CD14-positive monocyte (primary cell): ENCODE measurements around the gene COL13A1. TPM values are rescaled to one million over a fixed set of nuclear protein-coding genes. Genes with fewer than 3 reads are reported as not detected.

ENCODE experiments used
- DNase-seq, 3 donors: peaks; one replicate each; pipeline ENCODE4 v3.0.0-alpha.2; 2011 to 2022
- H2AFZ ChIP-seq: 2 replicates; pipeline ENCODE4 v1.6.0; 2012; ENCODE audit warnings: mild to moderate bottlenecking, low read depth, low read length, inconsistent platforms; ENCODE audit not compliant: insufficient read depth, poor library complexity, severe bottlenecking
- H3K27ac ChIP-seq, 2 donors: 1 replicate in 1 of 2; 2 replicates in 1 of 2; pipeline ENCODE4 v1.5.1; 2012 to 2013; ENCODE audit warnings: low read length in 2 of 2, control low read depth in 1 of 2, inconsistent platforms in 1 of 2, low read depth in 1 of 2, mild to moderate bottlenecking in 1 of 2
- H3K27me3 ChIP-seq, 2 donors: one replicate each; pipeline versions ENCODE4 v1.6.0 to v1.6.1; 2011 to 2013; ENCODE audit warnings: low read length in 2 of 2; ENCODE audit not compliant: control insufficient read depth in 2 of 2, insufficient read depth in 2 of 2
- H3K36me3 ChIP-seq, 2 donors: replicated peaks in 1 of 2; 1 replicate in 1 of 2; 2 replicates in 1 of 2; pipeline versions ENCODE4 v1.5.1 to v1.6.1; 2012 to 2013; ENCODE audit warnings: low read length in 2 of 2, control low read depth in 1 of 2, inconsistent platforms in 1 of 2, mild to moderate bottlenecking in 1 of 2; ENCODE audit not compliant: insufficient read depth in 2 of 2, control insufficient read depth in 1 of 2
- H3K4me1 ChIP-seq, 2 donors: 1 replicate in 1 of 2; 2 replicates in 1 of 2; pipeline versions ENCODE4 v1.5.1 to v1.6.1; 2012 to 2013; ENCODE audit warnings: low read length in 2 of 2, control low read depth in 1 of 2, inconsistent platforms in 1 of 2, mild to moderate bottlenecking in 1 of 2, moderate library complexity in 1 of 2; ENCODE audit not compliant: insufficient read depth in 2 of 2, control insufficient read depth in 1 of 2
- H3K4me2 ChIP-seq: replicated peaks from 2 replicates; pipeline ENCODE3; 2012; ENCODE audit warnings: low read length, moderate library complexity, mild to moderate bottlenecking; ENCODE audit not compliant: poor library complexity, severe bottlenecking; ENCODE audit errors: extremely low read depth
- H3K4me3 ChIP-seq, 3 experiments: fragments of 200-600 bp in 1 of 3; sonication (generic) in 1 of 3; replicated peaks in 1 of 3; 1 replicate in 2 of 3; 2 replicates in 1 of 3; pipeline ENCODE4 v1.5.1; 2011 to 2013; ENCODE audit warnings: low read length in 3 of 3, mild to moderate bottlenecking in 3 of 3, control low read depth in 2 of 3, low read depth in 2 of 3, inconsistent platforms in 1 of 3, moderate library complexity in 1 of 3
- H3K79me2 ChIP-seq: 2 replicates; pipeline ENCODE4 v1.6.0; 2012; ENCODE audit warnings: mild to moderate bottlenecking, control low read depth, inconsistent platforms, low read length, moderate library complexity; ENCODE audit not compliant: insufficient read depth
- H3K9ac ChIP-seq: 2 replicates; pipeline ENCODE4 v1.6.0; 2017; ENCODE audit warnings: low read length, mild to moderate bottlenecking; ENCODE audit not compliant: insufficient read depth, poor library complexity, severe bottlenecking
- H3K9me3 ChIP-seq, 2 donors: replicated peaks in 1 of 2; 1 replicate in 1 of 2; 2 replicates in 1 of 2; pipeline versions ENCODE4 v1.5.1 to v1.6.1; 2012 to 2013; ENCODE audit warnings: low read length in 2 of 2, control low read depth in 1 of 2; ENCODE audit not compliant: control insufficient read depth in 1 of 2, insufficient read depth in 1 of 2
- H4K20me1 ChIP-seq: 2 replicates; pipeline ENCODE4 v1.6.0; 2012; ENCODE audit warnings: mild to moderate bottlenecking, low read length, control low read depth, moderate library complexity; ENCODE audit not compliant: insufficient read depth
- H3K27ac Mint-ChIP-seq, 7 donors: one replicate each; pipeline ENCODE4 v1.8.0; 2020; ENCODE audit warnings: mild to moderate bottlenecking in 7 of 7, mixed read lengths in 7 of 7, moderate library complexity in 6 of 7, inconsistent platforms in 2 of 7
- H3K27me3 Mint-ChIP-seq, 3 donors: one replicate each; pipeline ENCODE4 v1.8.0; 2021 to 2022; ENCODE audit warnings: low read depth in 3 of 3, mild to moderate bottlenecking in 3 of 3, mixed read lengths in 3 of 3, moderate library complexity in 3 of 3, inconsistent platforms in 1 of 3
- H3K36me3 Mint-ChIP-seq, 2 donors: one replicate each; pipeline ENCODE4 v1.8.0; 2020; ENCODE audit warnings: mixed read lengths in 2 of 2, inconsistent platforms in 1 of 2, mild to moderate bottlenecking in 1 of 2
- H3K4me1 Mint-ChIP-seq: one replicate; pipeline ENCODE4 v1.8.0; 2020; ENCODE audit warnings: mild to moderate bottlenecking, mixed read lengths
- H3K4me3 Mint-ChIP-seq, 2 donors: one replicate each; pipeline ENCODE4 v1.8.0; 2020; ENCODE audit warnings: mild to moderate bottlenecking in 2 of 2, mixed read lengths in 2 of 2, moderate library complexity in 1 of 2
- H3K9me3 Mint-ChIP-seq, 7 donors: one replicate each; pipeline ENCODE4 v1.8.0; 2020 to 2022; ENCODE audit warnings: mixed read lengths in 7 of 7, mild to moderate bottlenecking in 6 of 7, moderate library complexity in 6 of 7, inconsistent platforms in 2 of 7
- CTCF ChIP-seq: fragments of 200-600 bp; IDR thresholded peaks from one replicate; pipeline ENCODE4 v1.8.0; 2022; ENCODE audit warnings: antibody characterized with exemption, mild to moderate bottlenecking
- WGBS: methylation state at CpG from one replicate; pipeline ENCODE4 v1.1.5; 2013; ENCODE audit warnings: missing lambda C conversion rate; ENCODE audit not compliant: insufficient coverage; 5-methylcytosine and 5-hydroxymethylcytosine counted together
- intact Hi-C, 2 donors: fragments of 100-400 bp; cut with micrococcal nuclease; formaldehyde crosslinking; loops; one replicate each; pipeline versions ENCODE4 v1.15.0 to v1.15.1; 2023
- polyA plus RNA-seq, 3 donors: library from polyadenylated mRNA; depleted of rRNA in 1 of 3; unstranded in 2 of 3; stranded (reverse) in 1 of 3; fragments of 300-500 nt in 2 of 3; fragments of >200 nt in 1 of 3; fragmentation: Illumina TruSeq in 2 of 3; gene quantifications; 1 replicate in 2 of 3; 2 replicates in 1 of 3; pipeline ENCODE4 v1.2.3, GENCODE V29; 2012 to 2021

Gene COL13A1
- polyA plus RNA-seq, 3 donors = not detected

- H3K9me3 Mint-ChIP-seq = peaks cover 0 to 6% (median 0%) of the 10 kb centered on the region in 7 donors
- Histone ChIP-seq H3K27ac (no peak overlapping the region), H3K36me3 (no peaks in the 10 kb centered on the region), H3K4me2 (no peak overlapping the region), H3K4me3 (no peak overlapping the region), H3K9me3 (no peaks in the 10 kb centered on the region), H3K27me3 (peaks cover 1% of the 10 kb centered on the region in 2 donors), H3K4me1 (no peaks in the 10 kb centered on the region), H2AFZ (no peak overlapping the region), H4K20me1 (no peaks in the 10 kb centered on the region), H3K79me2 (no peaks in the 10 kb centered on the region), H3K9ac (no peak overlapping the region)
- H3K27ac Mint-ChIP-seq = no peak overlapping the region
- H3K4me1 Mint-ChIP-seq = no peaks in the 10 kb centered on the region
- H3K36me3 Mint-ChIP-seq = no peaks in the 10 kb centered on the region
- TF ChIP-seq CTCF = no peak
- H3K4me3 Mint-ChIP-seq = no peak overlapping the region
- H3K27me3 Mint-ChIP-seq = peaks cover 6 to 16% (median 10%) of the 10 kb centered on the region in 3 donors
- intact Hi-C loops = no loop called here
- WGBS = no CpG with 5 or more reads among the region's 1 CpG
- DNase-seq = no peak
These were observed 7.6 kb downstream of the COL13A1 start for GRCh38 chr10:69809318-69809717.

GRCh38 chr10:69810097-69810496, 8.4 kb downstream of the COL13A1 start:
- intact Hi-C loops = no loop called here
- Histone ChIP-seq H3K27ac (no peak overlapping the region), H2AFZ (no peak overlapping the region), H3K9ac (no peak overlapping the region), H3K79me2 (no peaks in the 10 kb centered on the region), H3K4me1 (no peaks in the 10 kb centered on the region), H3K36me3 (no peaks in the 10 kb centered on the region), H3K27me3 (no peaks in the 10 kb centered on the region), H4K20me1 (no peaks in the 10 kb centered on the region), H3K4me2 (no peak overlapping the region), H3K4me3 (no peak overlapping the region), H3K9me3 (no peaks in the 10 kb centered on the region)
- H3K27ac Mint-ChIP-seq = no peak overlapping the region
- TF ChIP-seq CTCF = no peak
- peaks cover 5 to 9% (median 7%) of the 10 kb centered on the region in 3 donors for H3K27me3 Mint-ChIP-seq
- 96% methylated on average over 4 of the region's 9 CpGs for WGBS
- no peaks in the 10 kb centered on the region for H3K36me3 Mint-ChIP-seq
- H3K4me3 Mint-ChIP-seq = no peak overlapping the region
- H3K9me3 Mint-ChIP-seq = peaks cover 0 to 3% (median 0%) of the 10 kb centered on the region in 7 donors
- no peak for DNase-seq
- no peaks in the 10 kb centered on the region for H3K4me1 Mint-ChIP-seq
